ENCODE data around the gene BEND6.

The BEND6 gene, protein sequence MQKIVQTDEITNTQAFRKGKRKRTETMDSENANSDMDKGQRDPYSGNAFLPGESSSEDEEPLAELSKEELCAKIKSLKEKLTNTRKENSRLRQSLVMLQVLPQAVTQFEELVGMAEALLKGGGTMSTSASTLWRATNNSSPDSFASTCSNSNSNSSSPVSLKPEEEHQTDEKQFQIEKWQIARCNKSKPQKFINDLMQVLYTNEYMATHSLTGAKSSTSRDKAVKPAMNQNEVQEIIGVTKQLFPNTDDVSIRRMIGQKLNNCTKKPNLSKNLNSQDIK

DNA sequence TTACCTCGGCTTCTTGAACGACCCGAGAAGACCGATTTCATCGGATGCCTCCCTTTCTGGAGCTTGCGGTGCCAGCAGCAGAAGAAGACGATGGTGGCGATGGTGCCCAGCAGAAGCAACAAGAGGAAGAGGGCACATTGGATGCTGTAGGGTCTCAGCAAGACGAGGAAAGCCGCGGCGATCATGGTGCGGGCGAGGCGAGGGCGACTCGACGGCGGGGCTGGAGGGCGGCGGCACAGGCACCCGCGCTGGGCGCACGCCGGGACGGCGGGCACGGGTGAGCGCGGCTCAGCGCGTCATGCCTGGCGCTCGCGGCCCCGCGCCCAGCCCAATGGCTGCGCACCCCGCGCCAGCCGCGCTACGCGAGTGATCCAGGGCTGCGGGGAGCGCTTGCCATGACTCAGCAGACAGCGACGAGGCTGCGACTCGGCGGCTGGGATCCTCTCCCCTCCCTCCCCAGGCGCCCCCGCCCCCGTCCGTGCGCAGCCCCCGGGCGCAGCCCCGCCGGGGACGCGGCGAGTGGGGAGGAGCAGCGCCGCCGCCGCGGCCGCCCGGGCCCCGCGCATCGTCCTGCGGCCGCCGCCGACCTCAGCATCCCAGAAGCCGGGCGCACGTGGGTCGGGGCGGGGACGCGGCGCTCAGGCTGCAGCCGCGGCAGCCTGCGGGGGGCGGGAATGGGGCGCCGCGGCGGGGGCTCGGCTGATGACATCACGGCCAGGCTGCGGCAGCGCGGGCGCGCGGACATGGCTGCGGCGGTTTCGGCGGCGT, at the start of gene BEND6:
TSS of gene BEND6 (plus strand) at position 705 of the 768 bp plus-strand sequence. CDS start 26,704 bp downstream, outside the sequence.
- peak; percentile 30 for DNase-seq

DNA sequence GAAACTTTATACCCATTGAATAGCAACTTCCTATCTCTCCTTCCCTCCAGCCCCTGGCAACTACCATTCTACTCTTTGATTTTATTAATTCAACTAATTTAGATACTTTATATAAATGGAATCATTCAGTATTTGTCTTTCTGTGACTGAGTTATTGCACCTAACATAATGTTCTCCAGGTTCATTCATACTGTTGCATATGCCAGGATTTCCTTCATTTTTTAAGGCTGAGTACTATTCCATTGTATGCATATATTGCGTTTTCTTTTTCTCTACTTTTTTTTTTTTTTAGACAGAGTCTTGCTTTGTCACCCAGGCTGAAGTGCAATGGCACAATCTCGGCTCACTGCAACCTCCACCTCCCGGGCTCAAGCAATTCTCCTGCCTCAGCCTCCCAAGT, 49.5 kb upstream of the BEND6 start:
- DNase-seq: no peak

DNA sequence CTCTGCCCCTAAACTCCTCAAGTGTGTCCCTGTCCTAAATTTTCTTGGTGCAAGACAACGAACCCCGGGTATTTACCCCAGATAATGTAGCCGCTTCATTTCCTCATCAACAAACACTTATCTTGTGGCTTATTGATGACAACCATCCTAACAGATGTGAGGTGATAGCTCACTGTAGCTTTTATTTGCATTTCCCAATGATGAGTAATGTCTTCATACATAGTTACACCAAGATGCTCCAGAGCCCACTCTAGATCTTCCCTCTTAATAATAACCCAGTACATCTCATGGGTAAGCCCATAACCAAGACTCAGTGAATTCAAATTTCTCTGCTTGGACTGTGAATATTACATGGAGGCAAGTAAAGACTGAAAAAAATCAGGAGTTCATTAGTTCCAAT, 48.2 kb upstream of the BEND6 start:
- no peak for DNase-seq

DNA sequence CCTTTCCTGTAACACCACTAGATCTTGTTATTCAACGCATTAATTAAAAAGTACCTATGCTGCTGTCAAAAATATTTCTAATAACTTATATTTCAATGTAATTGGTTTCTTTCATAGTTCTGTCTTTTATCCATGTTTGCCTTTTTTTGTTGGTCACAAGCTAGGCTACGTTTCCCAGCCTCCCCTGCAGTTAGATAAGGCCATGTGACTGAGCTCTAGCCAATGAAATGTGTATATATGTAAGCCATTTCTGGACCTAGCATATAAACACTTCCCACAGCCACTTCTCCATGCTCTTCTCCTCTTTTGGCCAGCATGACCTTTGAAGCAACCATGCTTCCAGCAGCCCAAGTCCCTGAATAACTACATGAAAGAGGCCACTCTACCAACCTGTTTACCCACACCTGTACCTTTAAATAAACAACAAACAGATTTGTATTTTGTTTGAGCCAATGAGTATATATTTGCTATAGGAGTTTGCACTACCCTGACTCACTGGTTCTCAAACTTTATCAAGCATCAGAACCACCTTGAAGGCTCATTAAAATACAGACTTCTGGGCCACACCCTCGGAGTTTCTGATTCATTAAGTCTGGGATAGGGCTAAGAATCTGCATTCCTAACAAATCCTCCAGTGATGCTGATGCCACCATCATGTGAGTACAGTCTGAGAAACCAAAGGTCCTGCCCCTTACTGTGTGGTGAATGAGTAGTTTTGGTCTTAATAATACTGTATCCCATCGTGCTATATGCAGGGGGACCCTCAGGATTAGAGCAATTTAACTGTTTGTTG, 45.6 kb upstream of the BEND6 start:
- no peak for DNase-seq

DNA sequence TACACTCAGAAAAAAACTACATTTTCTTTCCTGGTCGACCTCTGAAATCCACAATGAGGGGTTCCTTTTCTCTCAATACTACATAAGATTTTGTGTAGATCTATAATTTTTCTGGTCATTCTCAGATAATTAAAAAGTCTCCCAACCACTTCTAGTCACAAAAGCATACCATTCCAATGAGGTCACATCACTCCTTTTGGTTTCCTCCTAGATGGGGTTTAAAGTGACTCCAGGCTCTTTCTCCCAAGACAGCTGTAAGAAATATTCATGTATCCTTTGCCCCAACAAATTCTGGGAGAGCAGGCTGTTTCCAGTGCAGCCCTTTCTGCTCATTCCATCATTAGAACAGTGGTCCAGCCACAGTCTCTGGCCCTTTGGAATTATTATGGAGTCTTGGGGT, 43.1 kb upstream of the BEND6 start:
- DNase-seq: no peak

DNA sequence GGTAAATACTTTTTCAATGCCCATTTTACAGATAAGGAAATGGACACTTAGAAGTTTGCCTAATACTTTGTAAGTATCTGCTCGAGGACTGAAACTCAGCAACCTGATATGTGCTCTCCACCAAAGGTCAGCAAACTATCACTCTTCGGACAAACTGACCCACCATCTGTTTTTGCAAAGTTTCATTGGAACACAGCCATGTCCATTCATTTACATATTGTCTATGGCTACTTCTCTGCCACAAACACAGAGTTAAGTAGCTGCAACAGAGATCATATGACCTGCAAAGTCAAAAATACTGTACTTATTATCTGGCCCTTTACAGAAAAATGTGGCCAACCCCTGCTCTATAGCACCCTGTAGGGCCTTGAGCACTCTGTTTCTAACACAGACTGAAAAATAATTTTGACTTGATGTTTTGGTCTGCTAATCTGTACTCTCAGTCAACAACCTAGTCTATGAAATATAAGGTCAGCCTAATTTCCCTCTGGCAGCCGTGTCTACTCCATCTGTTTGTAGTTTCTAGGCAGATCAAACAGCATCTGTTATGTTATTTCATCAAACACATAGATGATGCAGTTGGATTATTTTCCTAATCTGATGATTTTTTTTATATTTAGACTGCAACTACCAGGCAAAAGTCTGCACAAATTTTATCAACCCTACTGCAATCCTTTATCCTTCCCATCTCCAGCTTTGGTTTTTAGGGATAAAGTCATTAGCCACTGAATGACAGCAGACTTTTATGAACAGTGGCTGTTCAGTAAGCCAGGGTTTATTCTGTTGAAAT, 41.4 kb upstream of the BEND6 start:
- DNase-seq: no peak

DNA sequence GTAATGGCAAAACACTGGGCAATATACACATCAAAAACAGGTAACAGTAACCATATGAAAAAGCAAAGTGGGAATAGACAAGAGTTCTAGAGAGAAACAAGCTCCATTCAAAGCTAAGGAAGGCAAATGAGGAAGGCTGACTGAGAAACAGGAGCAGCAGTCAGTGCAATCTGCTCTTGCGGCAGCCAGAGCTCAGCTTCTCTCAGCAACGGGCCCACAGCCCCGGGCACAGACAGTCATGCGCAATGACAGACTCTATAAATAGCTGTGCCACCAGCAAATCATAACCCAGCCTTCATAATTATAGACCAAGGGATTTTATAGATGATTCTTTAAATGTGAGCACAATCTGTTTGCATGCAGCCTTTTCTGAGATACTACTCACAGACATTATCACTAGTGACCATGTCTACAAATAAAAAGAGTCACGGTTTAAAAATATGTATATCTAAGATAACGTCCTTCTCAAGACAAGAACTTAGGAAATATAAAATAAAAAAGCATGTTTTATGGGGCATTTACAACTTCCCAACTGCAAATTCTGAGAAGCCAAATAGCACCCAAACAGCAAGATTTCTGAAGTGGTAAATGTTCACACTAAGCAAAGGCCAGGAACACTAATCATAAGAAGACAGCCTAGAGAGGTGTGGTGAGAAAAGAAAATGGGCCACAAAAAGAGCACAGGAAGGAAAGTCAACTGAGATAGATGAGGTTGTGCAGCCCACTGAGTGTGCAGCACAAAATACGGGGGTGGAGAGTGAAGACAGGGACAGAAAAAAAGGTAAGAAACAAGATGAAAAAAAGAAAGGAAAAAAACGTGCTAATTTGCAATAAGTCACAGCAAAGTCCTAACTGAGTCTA, 39.9 kb upstream of the BEND6 start:
- DNase-seq: peak; percentile 80

DNA sequence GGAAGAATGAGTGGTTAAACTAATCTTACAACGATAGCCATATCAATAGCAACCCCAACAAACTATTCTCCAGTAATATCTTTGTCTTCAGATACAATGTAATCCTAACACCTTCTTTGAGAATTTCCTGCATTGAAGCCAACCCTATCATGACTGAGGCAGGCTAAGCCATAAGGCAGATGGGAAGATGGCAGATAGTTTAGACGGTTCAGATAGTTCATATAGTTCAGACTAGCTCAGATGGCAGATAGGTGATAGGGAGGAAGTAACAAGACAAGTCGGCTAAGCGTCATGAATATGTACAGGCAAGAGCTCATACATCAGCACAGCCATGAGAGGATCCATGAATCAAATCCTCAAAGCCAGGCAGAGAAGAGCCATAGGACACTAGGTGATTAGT, 39.1 kb upstream of the BEND6 start:
- no peak for DNase-seq

DNA sequence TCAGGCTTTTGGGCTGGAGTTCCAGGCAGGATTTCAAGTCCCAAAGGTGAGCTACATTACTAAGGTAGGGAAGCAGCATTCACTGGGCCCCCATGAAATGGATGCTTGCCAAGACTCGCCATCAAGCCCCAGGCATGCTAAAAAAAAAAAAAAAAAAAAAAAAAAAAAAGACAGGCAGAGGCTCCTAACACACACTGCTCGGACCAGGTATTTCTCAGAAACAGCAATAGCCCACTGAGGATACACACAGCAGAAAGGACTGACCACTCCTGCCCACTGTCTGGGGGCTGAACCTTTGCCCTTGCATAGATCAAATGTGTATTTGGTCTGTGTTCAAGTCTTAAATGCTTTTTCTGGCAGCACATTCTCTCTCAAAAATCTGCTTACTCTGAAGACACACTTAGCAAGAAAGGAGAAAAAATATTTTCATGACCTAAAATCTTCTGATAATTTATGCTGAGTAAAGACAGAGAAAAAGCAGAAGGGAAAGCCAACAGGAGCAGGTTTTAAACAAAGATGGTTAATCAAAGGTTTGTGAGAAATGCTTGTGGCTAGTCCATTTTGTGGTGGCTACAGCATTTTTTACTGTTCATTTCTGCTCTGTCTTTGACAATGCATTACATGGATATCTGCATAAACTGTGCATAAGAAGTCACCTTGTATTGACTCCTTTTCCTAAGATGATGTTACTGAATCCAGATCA, 37.9 kb upstream of the BEND6 start:
- peak; percentile 25 for DNase-seq

DNA sequence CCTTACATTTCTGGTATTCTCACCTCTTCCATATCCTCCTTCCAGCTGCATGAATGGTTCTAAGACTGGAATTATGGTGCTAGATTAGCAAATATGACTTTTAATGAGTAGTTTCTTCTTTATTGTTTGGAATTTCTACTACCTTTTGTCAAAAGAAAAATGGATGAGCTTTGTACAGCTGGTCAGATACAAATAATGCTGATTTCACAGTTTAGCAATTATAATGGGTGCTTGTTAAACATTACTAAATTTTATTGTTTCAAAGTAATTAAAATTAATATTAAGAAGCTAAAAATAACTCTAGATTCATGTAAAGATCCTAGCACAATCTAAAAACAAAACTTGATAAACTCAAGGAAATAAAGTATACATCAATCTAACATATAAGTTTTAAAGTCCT, 32.3 kb upstream of the BEND6 start:
- no peak for DNase-seq

DNA sequence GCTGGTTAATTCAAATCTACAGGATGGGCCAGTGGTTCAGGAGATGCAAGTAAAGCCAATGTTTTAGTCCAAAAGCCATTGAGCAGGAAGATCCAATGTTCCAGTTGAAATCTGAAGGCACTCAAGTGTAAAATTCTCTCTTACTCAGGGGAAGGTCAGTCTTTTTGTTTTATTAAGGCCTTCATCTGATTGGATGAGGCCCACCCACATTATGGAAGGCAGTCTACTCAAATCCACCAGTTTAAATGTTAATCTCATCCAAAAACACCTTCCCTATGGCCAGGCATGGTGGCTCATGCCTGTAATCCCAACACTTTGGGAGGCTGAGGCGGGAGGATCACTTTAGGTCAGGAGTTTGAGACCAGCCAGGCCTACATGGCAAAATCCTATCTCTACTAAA, 31.3 kb upstream of the BEND6 start:
- DNase-seq: no peak

DNA sequence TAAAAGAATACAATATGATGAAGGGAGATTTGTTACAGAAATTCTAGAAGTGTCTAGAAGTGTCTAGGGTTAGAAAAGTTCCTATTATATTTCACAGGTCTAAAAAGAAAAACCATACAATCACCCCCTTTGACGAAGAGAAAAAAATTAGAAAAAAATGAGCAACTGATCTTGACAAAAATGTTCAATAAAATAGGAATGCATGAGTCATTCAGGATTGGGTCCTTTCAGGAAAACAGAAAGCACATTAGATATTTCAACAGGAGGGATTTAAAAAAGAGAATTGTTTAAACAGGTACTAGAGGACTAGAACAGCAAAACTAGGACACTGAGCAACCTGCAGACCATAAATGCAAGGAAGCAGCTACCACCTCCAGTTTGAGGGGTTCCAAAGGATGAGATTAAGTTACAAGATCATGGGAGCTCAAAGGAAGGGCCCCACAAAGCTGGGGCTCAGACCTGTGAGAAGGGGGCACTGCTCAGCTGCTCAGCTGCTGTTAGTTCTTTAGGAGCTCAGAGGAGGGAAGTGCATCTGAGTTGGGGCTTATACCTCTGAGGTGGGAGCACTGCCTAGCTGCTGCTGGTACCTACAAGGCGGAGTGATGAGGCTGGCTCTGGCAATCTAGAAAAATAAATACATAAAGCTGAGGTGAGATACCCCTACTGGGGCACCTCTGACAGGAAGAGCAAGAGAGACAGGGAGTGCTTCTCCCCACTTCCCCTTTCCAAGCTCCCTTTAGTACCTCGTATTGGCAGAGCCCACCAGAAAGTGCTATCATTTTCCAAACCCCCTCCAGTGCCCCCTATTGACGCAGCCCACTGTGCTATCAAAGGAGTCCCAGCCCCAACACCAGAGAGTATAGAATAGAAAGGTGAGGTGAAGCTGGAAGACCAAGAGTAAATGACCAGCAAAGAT, 27.1 kb upstream of the BEND6 start:
- peak; percentile 33 for DNase-seq

DNA sequence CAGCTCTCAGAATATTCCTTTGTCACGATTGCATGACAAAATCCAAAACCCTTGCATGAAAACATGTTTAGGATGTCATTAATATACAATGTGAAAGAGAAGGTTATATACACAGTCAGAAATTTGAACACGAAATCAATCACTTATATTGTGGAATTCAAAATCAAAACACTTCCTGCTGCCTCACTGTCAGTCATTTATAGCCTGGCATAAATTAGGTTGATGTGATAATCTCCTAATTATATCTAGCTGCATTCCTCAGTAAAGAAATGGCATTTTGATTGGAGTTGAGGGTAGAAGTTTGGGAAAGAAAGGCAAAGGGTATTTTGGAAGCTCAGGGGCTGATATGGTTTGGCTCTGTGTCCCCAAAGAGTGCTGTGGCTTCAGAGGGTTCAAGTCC, 24.1 kb upstream of the BEND6 start:
- no peak for DNase-seq

DNA sequence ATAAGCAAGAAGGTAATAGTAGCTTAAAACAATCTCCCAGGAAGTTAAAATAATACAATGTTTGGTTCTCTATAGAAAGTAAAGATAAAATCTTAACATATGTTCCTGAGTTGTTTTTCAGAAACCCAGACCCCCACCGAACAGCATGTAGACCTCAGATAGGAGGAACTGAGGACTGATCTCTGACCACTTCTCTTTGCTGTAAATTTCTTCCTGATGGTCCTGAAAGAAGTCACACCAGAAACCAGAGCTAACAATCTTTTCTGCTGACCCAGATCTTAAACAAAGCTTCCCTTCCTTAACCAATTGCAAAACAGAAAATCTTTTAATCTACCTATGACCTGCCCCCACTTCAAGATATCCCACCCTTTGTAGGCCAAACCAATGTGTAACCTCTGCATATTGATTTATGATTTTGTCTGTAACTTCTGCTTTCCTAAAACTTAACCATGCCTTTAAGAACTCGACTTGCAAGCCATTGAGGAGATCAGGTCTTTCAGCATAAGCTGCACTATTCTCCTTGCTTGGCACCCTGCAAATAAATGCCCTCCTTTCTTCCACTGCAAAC, 21.9 kb upstream of the BEND6 start:
- peak; percentile 99 for DNase-seq

DNA sequence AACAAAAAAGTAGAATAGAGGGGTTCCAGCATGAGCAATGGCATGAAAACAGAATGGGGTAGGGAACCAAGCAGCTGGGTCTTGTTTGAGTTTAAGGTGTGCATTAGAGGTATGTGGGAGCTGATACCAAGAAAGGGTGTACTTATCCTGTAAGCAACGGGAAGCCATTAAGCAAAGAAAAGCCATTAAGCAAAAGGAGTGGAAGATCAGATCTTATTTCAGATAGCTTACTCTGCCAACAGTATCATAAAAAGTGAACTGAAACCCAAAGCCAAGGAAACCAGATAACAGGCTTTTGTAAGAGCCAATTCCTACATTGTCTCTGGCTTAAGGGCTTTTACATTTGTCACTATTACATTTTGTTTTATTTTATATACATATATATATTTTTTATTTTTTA, 21.3 kb upstream of the BEND6 start:
- DNase-seq: peak; percentile 87

DNA sequence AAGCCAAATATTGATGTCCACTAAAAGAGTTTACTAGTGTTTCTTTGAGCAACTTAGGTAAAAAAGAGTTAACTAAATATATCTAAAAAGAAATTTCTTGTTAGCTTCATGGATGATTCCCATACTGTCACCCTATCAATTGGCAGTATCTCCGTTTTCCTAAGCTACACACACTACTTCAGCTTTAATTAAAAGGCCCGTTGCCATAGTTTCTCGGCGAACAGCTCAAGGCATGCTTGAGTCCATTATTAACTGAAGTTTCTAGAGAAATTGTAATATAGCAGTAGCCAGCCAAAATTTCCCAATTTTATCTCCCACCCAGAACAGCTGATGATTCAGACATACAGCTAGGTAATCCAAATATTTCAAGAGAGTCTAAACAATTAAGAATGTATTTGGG, 20.0 kb upstream of the BEND6 start:
- no peak for DNase-seq

DNA sequence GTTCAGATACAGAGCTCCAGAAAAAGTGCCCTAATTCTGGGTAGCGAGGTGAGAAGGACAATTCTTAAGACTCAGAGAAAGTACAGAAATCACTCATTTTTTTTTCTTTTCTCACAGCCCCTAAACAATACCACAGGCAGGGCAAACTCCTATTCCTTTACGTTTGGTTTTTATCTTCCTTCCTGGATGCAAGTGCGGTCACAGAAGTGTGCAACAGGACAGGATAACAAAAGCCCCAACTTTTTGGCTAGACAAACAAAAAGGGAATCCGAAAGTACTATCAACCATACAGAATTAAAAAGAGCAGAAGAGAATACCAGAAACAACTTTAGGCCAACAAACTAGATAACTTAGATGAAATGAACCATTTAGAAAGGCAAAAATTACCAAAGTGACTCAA, 18.4 kb upstream of the BEND6 start:
- no peak for DNase-seq

DNA sequence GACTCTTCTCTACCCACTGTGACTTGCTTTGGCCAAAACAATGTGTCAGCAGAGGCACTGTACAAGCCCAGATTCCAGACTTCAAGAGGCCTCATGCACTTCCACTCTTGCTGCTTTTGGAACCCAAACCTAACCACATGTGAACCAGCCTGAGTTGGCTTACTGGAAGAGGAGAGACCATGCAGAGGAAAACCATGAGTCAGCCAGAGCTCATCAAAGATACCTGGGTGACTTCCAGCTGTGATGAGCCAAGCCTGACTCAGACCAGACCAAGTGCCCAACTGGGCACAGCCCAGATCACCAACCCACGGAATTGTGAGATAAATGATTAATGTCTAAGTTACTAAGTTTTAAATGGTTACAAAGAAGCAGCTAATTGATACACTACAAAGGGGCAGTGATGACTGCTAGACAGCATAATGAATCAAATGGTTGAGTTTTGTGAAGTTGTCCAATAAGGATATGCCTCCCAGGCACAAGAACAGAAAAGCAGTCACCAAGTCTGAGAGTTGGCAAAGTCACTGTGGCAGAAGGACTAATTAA, 16.2 kb upstream of the BEND6 start:
- DNase-seq: peak; percentile 12

DNA sequence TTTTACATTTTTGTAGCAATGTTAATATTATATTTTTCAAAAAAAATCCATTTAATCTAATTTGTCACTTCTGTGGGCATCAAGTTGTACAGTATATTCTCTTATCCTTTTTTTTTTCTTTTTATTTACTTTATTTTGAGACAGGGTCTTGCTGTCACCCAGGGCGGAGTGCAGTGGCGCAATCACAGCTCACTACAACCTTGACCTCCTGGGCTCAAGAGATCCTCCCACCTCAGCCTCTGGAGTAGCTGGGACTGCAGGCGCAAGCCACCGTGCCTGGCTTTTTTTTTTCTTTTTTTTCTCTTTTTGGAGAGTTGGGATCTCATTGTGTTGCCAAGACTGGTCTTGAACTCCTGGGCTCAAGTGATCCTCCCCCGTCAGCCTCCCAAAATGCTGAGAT, 14.4 kb upstream of the BEND6 start:
- DNase-seq: no peak

DNA sequence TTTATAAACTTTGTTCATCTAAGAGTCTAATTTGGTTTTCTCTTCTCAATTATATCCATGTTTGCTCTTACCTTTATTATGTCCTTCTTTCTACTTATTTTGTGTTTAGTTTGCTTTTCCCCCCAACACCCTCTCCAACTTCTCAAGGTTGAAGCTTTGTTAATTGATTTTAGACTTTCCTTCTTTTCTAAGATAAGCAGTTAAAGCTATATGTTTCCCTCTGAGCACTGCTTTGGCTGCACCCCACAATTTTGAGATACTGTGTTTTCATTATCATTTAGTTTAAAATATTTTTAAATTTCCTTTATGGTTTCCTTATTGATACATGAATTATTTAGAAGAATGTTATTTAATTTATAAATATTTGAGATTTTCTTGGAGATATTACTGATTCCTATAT, 13.9 kb upstream of the BEND6 start:
- no peak for DNase-seq
